Measurements from ENCODE around the gene TNFRSF25.

The TNFRSF25 gene, protein sequence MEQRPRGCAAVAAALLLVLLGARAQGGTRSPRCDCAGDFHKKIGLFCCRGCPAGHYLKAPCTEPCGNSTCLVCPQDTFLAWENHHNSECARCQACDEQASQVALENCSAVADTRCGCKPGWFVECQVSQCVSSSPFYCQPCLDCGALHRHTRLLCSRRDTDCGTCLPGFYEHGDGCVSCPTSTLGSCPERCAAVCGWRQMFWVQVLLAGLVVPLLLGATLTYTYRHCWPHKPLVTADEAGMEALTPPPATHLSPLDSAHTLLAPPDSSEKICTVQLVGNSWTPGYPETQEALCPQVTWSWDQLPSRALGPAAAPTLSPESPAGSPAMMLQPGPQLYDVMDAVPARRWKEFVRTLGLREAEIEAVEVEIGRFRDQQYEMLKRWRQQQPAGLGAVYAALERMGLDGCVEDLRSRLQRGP

DNA sequence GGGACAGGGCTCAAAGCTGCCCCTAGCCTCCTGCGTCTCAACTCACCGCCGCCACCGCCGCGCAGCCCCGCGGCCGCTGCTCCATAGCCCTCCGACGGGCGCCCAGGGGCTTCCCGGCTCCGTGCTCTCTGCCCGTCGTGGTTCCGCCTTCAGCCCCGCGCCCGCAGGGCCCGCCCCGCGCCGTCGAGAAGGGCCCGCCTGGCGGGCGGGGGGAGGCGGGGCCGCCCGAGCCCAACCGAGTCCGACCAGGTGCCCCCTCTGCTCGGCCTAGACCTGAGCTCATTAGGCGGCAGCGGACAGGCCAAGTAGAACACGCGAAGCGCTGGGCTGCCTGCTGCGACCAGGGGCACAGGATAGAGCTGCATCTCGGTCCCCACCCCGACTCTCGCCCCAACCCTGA, at the start of gene TNFRSF25:
Gene TNFRSF25 (minus strand): TSS at position 151 of the 400 bp plus-strand sequence. CDS start 66 bp downstream, at position 85.
- DNase-seq (ENCODE audit: low read depth), result peak; percentile 53

DNA sequence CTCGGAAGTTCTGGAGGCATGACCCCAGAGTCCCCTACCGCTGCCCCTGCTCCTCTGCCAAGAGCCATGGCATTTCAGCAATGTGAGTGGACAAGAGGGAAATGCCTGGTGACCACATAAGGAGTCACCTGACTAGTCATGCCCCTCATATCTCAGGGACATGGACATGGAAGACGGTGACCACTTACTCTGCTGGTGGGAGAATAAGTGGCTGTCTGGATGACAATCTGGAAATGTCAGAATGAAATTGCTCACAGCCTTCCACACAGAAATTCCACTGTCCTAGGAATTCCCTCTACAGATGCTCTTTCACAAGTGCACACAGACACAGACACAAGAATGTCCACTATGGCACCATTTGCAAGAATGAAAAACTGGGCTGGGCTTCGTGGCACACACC, 49.8 kb upstream of the TNFRSF25 start:
- no peak for DNase-seq (ENCODE audit: low read depth)

DNA sequence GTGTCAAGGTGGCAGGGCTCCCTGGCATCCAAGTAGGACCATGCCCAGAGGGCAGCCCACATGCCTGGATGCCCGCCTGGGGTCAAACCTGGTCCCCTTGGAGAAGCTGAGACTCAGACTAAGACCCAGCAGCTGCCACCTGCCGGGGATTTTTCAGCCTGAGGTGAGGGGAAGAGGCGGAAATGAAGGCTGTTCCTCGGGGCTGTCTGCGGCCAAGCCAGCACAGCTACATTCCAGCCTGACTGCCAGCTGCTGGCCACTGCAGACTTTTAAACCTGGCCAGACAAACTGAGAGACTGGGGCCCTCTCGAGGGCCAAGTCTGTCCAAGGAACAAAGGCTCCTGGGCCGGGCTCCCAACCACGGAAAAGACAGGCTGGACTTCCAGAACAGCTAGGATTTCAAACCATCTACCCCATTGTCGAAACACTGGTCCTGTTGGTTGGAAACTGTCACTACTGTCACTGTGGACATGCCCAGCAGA, 47.4 kb upstream of the TNFRSF25 start:
- DNase-seq (ENCODE audit: low read depth), result no peak

DNA sequence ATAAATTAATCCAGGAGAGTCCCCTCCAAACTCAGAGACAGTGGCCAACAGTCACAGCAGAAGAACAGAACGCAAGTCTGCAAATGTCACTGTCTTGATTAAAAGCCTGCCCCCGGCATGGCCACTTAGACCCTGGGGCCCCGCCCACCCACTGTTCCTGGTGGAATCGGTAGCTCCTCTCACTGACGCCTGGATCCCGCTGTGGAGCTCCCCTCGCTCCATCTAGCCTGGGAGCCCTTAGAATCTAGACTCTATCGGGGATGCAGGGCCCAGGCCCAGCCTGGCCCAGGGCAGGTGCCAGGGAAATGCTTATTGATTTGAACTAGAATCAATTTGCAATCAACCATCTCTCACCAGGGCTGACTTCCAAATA, 46.9 kb upstream of the TNFRSF25 start:
- DNase-seq (ENCODE audit: low read depth), result no peak

DNA sequence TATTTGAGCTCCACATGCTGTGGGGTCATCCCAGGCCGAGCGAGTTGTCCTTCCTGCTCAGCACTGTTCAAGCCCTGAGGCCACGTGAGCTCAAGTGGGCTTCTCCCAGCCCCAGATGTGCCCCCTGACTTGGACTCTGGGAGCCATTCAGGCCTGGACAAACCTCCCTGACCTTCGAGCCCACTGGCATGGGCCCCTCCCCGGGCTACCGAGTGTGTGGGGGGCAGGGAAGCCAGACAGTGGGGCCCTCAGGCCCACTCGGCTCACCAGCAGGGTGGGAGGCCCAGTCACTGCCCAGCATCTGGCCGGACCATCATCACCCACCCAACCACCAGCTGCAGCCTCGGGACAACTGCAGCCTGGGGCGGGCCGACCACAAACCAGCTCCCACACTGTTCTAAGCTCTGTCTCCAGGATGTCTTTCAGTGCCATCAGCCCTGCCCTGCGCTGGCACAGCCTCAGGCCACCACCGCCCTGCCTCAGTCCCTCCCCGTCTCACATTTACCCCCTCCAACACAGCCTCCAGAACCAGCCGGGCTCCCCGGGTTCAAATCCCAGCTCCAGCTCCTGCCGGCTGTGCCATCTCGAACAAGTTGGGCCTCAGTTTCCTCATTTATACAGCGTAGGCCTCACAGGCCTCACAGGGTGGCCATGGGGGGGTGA, 46.4 kb upstream of the TNFRSF25 start:
- DNase-seq (ENCODE audit: low read depth), result no peak

DNA sequence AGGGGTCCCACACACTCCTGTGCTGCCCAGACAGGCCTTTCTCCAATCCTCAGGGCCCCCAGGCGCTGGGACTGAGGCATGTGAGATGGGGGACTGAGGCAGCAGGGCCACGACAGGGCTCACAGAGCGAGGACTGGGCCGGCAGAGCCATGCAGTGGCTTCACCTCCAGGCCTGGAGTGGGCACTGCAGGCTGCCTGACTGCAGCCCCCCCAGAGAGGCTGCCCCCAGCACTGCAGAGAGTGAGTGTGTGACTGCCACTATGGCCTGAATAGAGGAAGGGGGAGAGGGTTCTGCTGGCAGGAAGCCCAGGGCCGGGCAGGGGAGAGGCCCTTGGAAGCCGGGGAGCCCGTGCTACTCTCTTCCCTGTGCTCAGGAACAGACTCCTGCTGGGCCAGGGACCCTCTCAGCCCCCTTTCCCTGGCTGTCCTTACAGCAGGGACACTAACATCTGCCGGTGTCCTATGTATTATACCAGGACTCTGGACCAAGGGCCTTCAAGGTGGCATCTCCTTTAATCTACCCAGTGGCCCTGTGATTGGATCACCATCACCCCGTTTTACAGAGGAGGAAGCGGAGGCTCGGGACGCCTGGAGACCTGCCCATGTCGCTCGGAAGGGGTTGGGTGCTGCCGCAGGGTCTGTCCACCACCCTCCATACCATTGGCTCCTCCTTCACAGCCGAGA, 45.7 kb upstream of the TNFRSF25 start:
- DNase-seq (ENCODE audit: low read depth), result no peak

DNA sequence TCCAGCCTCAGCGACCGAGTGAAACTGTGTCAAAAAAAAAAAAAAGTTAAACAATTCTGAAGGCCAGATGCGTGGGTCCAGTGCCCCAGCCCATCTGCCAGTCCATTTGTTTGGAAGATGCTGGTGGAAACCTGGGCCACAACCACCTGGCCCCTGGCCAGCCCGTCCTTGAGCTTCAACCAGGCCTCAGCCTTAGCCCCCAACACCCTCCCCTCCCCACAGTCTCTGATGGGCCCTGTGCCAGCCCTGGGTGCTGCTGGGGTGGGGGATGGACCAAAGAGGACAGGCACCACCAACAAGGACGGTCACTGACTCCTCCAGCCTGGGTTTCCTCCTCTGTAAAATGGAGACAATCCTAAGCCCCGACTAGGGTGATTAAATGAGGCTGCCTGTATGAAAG, 45.1 kb upstream of the TNFRSF25 start:
- DNase-seq (ENCODE audit: low read depth), result no peak

DNA sequence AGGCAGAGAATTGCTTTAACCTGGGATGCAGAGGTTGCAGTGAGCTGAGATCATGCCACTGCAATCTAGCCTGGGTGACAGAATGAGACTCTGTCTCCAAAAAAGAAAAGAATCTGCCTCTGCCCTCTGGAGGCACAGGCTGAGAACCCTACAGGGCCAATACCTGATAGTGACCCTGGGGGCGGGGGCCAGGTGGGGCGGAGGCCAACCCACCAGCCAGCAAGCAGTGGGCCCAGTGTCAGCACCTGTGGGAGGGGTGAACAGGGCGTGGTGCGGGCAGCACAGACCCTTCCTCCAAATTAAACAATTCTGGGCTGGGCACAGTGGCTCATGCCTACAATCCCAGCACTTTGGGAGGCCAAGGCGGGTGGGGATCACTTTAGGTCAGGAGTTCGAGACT, 44.5 kb upstream of the TNFRSF25 start:
- DNase-seq (ENCODE audit: low read depth), result no peak

DNA sequence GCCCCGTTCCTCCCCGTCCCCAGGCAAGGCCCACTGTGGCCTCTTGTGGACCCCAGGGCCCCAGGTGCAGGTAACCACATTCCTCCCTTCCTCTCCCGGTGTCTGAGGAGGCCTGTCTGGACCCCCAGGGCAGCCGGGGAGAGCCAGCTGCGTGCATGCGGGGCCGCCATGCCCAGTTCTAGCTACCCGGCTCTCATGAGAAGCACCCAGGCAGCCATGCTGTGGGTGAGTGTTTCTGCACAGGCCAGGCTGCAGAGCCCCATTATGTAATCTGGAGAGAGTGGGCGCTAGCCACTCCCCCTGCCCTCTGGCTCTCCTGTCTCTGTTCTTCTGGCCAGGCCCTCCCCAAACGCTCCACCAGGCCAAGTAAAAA, 43.9 kb upstream of the TNFRSF25 start:
- DNase-seq (ENCODE audit: low read depth), result no peak

DNA sequence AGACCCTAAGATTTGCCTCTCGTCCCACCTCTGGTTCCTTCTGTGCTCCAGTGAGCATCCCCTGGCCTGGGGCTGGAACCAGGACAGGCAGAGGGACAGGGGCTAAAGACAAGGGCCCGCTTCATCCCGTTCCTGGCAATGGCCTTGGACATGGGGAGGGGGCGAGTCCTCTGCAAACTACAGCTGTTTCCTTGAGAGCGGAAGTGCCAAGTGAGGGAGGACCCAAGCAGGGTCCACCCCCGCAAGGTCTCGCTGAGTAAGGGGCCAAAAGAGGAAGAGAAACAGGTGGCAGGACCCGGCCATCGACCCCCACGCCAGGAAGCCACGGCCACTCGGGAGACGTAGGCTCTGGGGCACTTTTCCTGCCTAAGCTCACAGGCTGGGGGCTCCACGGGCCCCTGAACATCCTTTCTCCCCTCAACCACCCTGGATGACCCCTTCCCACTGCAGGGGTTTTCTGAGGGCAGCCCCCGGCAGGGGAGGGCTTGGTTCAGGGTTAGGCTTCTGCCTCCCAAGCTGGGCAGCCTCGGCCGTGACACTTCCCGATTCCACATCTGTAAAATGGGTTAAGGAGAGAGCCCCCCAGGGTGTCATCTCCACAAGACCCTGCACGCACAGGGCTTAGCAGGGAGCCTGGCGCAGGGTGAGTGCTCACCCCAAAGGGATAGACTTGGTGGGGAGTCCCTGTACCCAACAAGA, 43.4 kb upstream of the TNFRSF25 start:
- DNase-seq (ENCODE audit: low read depth), result no peak

DNA sequence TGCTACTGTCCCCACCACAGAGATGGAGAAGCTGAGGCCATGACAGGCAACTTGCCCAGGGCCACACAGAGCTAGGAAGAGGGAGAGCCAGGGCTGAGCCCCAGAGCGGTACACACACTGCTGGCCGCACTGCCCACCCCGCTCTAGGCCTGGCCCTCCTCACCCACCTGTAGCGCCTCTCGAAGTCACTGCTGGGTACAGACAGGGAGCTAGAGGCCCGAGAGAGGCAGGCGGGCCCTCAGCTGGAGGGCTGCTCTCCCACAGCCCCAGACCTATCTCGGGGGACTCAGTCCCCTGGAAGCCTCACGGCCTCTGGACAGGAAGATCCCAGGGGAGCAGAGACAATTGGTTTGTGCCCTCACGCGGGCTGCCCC, 42.8 kb upstream of the TNFRSF25 start:
- DNase-seq (ENCODE audit: low read depth), result no peak

DNA sequence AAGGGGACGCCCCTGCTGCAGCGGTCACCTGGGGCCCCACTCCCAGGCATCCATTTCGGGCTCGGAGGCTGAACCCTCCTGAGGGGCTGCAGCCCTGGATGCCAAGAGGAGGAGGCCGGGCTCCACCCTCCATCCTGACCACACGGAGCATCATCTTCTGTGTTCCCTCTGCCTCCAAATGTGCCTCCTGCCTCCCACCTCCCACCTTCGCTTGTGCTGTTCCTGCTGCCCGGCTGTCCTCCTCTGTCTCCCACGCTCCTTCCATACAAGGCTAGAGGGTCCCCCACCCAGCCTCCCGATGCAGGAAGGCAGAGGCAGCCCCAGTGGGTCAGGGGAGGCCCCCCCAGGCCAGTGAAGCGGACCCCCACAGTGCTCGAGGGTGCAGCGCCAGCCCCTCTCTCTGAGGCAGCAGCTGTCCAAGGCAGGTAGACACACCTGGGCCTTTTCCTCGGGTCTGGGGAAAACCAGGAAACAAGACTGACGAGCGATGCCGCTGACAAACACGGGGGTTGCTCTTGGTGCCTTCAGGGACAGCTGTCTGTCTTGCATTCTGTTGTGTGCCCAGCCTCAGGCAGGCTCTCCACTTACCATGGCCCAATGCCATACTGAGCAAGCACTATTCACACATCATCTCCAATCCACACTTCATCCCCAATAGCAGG, 42.3 kb upstream of the TNFRSF25 start:
- no peak for DNase-seq (ENCODE audit: low read depth)

DNA sequence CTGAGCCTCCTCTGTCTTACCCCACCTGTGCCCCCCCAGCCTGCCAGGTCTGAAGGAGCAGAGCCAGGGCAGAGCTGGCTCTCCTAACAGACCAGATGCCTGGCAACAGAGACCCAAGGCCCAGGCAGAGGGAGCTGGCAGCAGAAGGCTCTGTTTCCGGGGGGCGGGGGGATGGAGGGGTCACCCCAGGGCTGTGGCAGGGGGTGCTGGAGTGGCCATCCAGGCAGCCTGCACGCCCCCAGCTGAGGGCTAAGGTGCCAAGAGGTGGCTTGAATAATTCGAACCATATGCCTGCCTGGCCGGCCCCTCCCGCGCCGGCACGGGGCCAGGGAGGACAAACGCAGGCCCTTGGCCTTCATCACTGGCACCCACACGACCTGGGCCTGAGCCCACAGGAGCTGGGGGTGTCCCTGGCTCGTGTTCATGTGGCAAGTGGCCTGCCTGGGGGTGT, 41.5 kb upstream of the TNFRSF25 start:
- no peak for DNase-seq (ENCODE audit: low read depth)

DNA sequence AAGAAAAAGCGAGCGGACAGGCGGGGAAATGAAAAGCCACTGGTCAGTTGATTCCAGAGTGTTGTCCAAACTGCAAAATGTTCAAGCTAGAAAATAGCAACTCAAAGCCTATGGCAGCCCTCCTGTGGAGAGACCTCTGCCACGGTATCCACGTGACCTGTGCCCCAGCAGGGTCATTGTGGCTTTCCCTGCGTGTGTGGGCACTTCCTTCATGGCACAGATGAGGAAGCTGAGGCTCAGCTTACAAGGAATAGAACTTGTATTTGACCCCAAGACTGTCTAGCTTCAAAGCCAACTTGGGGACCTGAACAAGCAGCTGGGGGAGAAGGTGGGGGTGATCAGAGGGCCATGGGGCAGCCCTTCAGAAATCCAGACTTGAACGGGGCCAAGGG, 41.1 kb upstream of the TNFRSF25 start:
- DNase-seq (ENCODE audit: low read depth), result no peak

DNA sequence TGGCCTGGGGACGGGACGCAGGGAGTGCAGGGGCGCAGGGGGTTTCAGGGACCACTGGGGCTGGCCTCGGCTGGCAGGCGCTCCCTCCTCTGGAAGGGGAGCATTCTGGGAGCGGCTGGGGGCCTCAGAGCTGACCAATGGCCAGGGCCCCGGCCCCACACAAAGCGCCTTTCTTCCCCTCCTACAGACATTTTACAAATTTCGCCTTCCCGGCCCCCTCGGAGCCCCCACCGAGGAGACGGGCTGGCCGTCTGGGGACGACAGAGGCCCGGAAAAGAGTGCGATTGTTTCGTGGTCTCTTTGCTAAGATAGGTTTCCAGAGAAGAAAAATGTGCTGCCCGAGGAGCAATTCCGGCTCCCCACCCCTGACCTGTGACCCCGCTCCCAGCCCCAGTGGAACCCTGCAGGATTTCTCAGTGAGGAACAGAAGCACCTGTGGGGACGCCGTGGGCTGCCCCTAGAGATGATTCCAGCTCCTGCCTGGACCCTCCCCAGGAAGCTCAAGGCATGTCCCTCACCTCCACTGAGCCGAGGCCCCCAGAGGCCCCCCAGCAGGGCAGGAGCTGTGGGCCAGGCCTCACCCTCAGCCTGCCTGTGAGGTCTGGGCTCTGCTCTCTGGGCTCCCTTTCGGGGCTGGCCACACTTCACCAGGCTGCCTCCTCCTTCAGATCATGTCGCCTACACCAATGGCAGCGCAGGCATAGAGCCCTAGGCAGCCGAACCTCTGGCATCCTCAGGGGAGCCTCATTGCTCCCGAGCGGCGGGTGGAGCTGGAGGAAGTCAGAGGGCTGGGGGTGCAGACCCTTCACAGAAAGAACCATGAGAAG, 40.5 kb upstream of the TNFRSF25 start:
- no peak for DNase-seq (ENCODE audit: low read depth)

DNA sequence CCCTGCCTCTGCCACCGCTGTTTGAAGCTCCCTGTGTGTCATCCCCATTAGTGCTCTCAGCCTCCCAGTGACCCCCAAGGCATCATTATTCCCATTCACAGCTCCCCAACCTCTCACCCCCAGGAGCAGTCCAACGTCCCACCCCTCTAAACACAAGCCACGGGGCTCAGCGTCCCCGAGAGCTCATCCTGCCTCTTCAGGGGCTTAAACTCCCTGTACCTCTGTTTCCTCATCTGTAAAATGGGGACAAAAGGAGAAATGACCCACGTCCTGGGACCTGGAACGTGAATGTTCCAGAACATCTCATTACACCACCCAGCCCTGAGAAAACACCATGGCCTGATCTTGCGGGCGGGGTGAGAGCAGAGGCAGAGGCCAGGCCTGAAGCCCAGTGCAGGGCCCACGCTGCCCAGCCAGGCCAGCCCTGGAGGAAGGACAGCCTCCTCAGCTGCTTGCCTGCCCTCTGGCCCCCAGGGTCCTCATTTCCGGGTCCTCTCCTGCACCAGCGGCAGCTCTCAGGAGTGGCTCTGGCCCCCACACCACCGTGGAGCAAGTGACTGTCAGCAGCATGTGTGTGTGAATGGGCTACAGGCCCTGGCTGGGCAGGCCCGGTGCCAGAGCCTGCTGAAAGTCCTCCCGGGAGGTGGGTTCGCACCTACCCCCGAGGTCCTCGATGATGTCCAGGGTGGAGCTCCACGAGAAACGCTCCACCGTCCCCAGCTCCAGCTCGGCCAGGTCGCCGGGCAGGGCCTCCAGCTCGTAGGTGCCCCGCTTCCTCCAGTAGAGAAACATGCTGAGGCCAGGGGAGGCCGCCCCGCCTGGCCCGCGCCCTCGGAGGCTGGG, 39.6 kb upstream of the TNFRSF25 start:
- no peak for DNase-seq (ENCODE audit: low read depth)

DNA sequence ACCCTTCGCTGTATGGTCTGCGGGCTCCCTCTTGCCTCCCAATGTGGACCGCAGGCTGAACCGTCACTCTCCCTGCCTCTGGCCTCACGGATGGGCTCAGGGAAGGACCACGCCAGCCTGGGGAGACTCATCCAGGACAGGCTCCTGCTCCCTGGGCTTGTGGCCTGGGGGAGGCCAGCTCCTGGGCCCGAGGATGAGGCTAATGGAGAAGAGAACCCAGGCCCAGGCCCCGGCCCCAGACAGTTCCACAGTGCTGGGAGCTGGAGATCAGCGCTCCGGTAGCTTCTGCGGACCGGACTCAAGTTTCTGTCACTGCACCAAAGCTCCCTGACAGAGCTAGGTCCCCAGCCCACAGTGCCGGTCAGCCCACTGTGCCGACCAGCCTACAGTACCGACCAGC, 38.9 kb upstream of the TNFRSF25 start:
- no peak for DNase-seq (ENCODE audit: low read depth)

DNA sequence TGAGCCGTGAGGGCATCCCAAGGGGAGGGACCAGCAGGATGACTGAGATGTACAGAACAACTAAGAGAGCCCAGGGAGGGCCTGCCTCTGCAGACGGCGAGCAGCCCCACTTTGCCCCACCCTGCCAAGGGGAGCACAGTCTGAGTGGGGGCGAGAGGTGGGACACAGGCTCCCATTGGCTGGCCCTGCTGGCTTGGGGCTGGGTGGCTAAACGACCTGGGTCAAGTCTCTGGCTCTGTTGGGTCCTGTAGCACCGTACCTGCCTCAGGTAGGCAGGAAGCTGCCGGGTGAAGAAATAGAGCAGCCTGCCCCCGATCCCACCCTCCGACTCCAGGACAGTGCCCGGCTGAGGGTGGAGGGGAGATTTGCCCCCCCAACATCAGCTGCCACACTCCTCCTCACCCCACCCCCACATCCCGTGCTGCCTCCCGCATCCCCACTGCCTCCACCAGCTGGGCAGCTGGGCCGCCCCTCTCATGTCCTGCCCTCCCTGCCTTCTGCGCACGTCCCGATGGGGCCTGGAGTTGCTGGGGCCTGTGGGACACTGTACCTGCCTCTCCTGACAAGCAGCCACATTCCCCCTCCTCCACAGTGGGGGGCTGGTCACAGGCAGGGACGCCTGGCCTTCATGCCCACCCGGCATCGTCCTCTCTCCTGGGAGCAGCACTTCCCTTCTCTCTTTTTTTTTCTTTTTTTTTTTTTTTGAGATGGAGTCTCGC, 38.1 kb upstream of the TNFRSF25 start:
- DNase-seq (ENCODE audit: low read depth), result no peak
